GDM1 (cell line): ENCODE measurements around the gene TST.

Experiments
- DNase-seq: peaks from one replicate; lab custom pipeline; 2025; lab: John Stamatoyannopoulos, UW

TST gene

GRCh38 chr22:37053310-37054055 lies 34.2 kb upstream of the TST start:
- DNase-seq = no peak

DNA sequence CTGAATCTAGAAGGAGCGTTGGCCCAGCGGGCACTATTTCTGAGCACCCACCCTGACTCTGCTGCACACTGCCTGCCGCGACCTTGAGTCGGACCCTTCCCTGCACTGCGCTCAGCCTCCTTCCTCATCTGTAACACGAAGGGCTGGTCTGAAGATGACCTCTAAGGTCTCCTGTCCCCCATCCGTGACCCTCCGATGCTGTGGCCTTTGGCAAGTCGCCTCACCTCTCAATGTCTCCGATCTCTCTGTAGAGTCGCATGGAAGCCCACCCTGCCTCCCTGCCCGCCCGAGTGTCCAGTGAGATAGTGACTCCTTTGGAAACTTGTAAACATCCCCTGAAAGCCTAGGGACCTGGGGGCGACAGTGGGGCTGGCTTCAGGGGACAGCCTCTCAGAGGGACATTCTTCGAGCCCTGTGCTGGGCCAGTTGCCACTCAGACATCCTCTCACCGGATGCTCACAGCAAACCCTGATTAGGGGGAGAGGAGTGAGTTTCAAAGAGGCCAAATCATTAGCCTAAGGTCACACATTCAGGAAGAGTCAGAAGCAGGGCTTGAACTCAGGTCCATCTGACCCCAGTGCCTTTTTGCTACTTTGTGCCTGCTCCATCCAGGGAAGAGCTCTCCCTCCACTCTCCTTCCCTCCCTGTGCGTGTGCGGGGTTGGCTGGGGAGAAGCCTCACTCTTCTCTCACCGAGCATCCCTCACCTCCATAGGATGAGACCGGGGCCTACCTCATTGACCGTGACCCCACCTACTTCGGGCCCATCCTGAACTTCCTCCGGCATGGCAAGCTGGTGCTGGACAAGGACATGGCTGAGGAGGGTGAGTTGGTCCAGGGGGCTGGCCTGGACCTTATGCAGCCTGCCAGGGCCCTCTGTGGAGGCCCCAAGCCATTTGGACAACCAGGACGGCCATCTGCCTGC lies 33.4 kb upstream of the TST start:
- DNase-seq = no peak

- DNase-seq = peak; percentile 59
These were observed 32.4 kb upstream of the TST start, which contains the start of gene KCTD17 for GRCh38 chr22:37051391-37052385. Gene KCTD17, plus strand, starts transcription at chr22:37051742. Its CDS starts 19 bp downstream, at chr22:37051761.

- no peak for DNase-seq
These were observed 31.7 kb upstream of the TST start for GRCh38 chr22:37050913-37051312.

GRCh38 chr22:37049224-37049623 lies 30.0 kb upstream of the TST start:
- no peak for DNase-seq

DNA sequence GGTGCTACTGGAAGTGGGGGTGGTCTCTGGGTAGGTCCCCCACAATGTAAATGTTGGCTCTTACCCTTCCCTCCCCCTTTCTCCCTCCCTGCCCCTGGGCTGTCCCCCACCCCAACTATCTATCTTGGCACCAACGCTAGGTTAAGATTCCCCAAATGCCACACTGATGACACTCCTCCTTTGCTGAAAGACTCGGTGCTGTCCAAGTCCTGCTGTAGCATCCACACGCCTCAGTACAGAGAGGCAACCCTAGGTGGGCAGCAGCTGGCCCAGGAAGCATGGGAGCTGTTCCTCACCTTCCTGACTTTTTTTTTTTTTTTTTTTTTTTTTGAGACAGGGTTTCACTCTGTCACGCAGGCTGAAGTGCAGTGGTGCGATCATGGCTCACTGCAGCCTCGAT lies 28.9 kb upstream of the TST start:
- DNase-seq = no peak

GRCh38 chr22:37047006-37047405 lies 27.8 kb upstream of the TST start:
- no peak for DNase-seq

DNA sequence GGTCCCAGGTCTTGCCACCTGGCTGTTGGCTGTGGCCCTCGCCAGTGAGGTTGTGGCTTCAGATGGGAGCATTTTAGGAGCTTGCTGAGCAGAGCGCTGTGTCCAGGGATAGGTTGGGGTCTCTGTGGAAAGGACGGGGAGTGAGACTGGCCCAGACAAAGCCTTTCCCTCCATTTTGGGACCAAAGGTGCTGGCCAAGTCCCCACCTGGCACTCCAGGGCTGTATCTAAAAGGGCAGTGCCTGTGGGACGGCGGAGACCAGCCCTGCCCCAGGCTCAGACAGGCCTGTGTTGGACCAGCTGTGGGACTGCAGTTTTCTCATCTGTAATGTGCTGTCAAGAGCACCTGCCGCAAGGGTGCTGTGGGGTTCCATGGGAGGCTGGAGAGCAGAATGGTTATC lies 27.3 kb upstream of the TST start:
- DNase-seq = no peak

- DNase-seq = no peak
These were observed 26.7 kb upstream of the TST start for GRCh38 chr22:37045958-37046357.

DNA sequence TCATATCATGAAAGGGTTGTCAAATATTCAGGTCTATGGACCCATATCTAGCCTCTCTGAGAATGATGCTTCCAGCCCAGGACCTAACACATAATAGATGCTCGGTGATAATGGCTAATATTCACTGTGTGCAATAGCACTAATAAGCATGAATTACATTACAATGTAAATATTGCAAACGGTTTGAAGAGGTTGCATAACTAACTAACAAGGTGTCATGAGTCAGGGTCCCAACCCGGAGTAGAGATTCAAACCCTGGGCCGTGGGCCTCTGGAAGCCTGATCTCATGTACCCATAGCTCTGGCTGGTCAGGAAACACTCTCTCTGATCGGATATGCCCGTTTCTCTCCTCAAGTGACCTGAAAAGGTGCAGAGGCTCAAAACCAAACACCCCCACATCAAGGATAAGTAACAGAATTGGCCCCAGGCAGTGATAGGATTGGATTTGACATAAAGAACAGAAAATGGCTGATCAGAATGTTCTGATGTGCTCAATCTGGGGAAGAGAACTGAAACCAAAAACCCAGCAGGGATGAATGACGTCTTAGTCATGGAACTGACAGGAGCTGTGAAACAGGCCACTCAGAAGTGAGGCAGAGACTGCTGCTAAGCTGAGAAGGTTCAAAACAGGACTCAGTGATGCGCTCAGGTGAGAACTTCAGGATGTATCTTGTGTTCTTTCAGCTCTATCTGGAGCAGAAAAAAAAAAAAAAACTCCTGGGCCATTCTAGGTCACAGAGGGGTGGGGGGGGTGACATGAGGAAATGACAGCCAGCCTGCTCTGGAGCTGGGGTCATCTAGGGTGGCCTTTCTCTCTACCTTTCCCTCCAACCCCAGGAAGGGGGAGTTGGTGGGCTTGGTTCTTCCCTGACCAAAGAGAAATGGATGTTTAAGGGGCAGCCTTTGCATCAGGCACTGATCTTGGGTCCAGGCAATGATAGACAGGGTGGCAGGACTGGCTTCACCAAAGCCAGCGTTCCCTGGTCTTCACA lies 25.7 kb upstream of the TST start:
- DNase-seq = no peak

DNA sequence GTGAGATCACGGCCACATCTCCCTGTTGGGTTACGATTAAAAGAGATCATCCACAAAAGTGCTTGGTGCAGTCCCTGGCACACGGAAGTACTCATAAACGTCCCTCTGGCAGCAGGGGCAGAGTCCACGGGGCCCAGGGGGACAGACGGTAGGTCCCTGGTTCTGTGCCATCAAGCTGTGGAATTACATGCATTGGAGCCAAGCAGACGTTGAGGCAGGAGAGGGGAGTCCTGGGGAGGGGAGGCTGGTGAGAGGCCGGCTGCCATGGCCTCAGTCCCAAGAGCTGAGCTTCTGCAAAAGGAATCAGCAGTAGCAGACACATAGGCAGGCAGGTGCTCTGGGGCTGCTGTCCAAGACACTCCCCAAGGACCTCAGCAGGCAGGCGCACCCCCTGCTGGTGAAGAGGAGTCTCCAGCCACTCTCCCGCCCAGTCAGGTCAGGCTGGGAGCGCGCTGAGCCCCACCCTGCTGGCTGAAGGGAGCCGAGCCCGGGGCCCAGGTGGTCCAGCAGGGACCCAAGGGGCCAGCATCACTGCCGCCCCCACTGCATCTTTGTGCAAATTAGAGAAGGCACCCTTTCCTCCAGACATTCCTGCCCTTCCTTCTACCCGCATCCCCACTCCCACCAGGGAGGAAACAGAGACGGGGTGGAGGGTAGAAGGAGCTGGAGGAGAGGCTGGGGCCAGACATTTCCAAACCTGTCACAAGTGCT lies 24.7 kb upstream of the TST start:
- DNase-seq = no peak

DNA sequence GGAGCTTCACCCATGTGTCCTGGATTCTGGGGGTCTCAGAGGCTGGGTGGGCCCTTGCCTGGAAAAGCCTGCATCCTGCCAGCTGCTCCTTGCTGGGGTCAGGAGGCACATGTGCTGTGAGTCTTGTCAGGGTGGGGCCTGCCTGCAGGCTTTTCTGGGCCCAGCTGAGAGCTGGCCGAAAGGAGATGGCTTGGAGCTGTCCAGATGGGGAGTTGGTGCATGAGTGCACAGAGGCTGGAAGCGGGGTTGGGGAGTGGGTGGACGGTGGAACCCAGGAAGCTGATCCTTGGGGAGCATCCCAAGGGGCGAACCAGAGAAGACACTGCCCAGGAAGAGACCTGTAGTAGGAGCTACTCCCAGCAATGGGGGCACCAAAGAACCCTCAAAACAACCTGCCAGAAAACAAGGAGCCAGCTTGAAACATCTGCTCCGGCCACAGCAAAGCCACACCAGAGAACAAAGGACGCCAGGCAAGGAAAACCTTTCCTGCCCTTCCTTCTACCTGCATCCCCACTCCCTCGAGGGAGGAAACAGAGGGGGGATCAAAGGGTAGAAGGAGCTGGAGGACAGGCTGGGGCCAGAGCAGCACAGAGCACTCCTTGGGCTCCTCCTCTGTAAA lies 24.1 kb upstream of the TST start:
- no peak for DNase-seq

- DNase-seq = no peak
These were observed 20.2 kb upstream of the TST start for GRCh38 chr22:37039466-37039865.

- DNase-seq = no peak
These were observed 18.4 kb upstream of the TST start for GRCh38 chr22:37037669-37038068.

DNA sequence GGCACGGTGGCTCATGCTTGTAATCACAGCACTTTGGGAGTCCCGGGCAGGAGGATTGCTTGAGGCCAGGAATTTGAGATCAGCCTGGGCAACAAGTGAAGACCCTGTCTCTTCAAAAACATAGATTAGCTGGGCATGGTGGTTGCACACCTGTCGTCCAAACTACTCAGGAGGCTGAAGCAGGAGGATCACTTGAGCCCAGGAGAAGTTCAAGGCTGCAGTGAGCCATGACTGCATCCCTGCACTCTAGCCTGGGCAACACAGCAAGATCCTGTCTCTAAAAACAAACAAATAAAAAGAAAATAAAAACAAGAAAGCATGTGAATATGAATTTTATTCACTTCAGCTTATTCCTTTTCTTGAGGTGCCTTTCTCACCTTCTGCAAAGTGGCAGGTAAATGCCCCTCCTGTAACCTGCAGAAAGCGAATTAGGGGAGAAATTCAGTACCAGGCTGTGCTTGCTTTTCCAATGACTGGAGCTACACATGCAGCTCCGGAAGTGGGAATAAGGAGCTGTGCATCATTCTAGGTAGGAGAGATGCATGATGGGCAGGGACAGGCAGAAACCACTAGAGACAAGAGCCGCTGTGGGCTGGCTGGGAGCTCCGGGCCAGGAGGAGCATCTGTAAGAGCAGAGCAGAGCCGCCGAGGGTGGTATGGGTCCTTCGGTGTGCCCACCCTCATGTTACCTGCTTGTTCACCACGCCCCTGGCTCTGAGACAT lies 17.6 kb upstream of the TST start:
- DNase-seq = no peak

DNA sequence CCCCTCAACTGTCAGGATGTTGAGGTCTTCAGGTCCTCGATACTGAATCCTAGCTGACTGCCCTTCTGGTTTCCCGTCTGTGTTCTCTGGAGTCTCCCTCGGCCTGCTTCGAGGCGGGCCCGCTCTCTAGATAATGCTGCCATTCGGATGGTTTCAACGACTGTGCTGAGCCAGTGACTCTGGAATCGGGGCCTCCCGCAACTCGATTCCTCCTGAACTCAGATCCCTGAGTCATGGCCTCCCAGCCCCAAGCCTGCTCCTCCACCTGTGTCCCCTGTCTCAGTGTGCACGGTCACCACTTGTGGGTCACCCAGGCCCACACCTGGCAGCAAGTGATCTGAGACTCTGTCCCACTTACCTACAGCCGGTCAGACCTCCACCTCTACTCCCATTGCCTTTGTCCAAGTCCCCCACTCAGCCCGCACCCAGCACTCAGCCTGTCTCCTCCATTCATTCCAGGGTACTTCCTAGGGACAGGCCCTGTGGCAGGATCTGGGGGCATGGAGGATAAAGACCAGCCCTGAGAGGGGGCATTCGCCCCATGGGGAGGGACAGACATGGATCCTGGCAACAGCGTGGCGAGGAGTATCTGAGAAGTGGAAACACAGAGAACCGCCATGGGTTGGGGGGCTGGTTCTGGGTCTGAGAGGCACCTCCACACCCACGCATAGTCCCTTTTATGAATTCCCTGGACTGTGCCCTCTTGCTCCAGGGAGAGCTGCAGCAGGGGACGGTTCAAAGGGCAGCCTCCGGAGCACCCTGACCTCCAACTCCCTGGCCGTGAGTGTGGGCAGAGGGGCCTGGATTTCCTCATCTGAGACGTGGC lies 14.6 kb upstream of the TST start:
- no peak for DNase-seq

- DNase-seq = no peak
These were observed 13.6 kb upstream of the TST start for GRCh38 chr22:37032535-37033460.
